ENCODE results near the gene SPAG7.

- TF ChIP-seq CTCF (optimal IDR thresholded peaks at IDR 0.05 in 1 of 3, IDR thresholded peaks at IDR 0.05 in 1 of 3, conservative IDR thresholded peaks at IDR 0.05 in 1 of 3; ENCODE audit: extremely low read depth in 1 of 3, insufficient read depth in 2 of 3, low read length in 3 of 3): no peak
- TF ChIP-seq EZH2 (IDR thresholded peaks at IDR 0.05; ENCODE audit: low read length): no peak
Measured at GRCh38 chr17:4997302-4998026, 29.8 kb upstream of the SPAG7 start, which contains the start of the genes INCA1 and KIF1C.

Measured in keratinocyte (primary cell).